Fibroblast of the aortic adventitia (primary cell): ENCODE results near the gene GMCL2. TPM values are rescaled to one million over a fixed set of nuclear protein-coding genes. Genes with fewer than 3 reads are reported as not detected.
A peak's percentile ranks its signal among the peaks of the same experiment; 100 is the strongest.

Experiments
- DNase-seq: peaks from one replicate; pipeline ENCODE4 v3.0.0-alpha.2; 2010; ENCODE audit warnings: low read depth
- H3K4me3 ChIP-seq: 2 replicates; pipeline ENCODE4 v1.5.1; 2011; ENCODE audit warnings: low read depth, mild to moderate bottlenecking, control low read depth, low read length, moderate library complexity
- CTCF ChIP-seq: IDR thresholded peaks from 2 replicates; pipeline ENCODE4 v1.5.1; 2011; ENCODE audit warnings: mild to moderate bottlenecking, low read length, control low read depth, inconsistent platforms; ENCODE audit not compliant: insufficient read depth
- total RNA-seq: library from RNA; depleted of rRNA; stranded (reverse); fragments of >200 nt; gene quantifications from 2 replicates; pipeline ENCODE4 v1.2.3, GENCODE V29; 2012; ENCODE audit warnings: low replicate concordance

Gene GMCL2
- total RNA-seq: not detected in 2 replicates

GRCh38 chr5:178187014-178187413, at the start of gene GMCL2:
Gene GMCL2, minus strand, starts transcription at chr5:178187371. Its CDS starts 72 bp downstream, at chr5:178187299.
- no peak within 1 kb of the TSS for H3K4me3 ChIP-seq
- no peak for TF ChIP-seq CTCF
- DNase-seq: no peak

GRCh38 chr5:178236679-178237078, 49.5 kb upstream of the GMCL2 start:
- TF ChIP-seq CTCF: no peak
- no peak overlapping the region for H3K4me3 ChIP-seq
- no peak for DNase-seq

- TF ChIP-seq CTCF: no peak
- no peak overlapping the region for H3K4me3 ChIP-seq
- DNase-seq: no peak
Measured at GRCh38 chr5:178236126-178236525, 49.0 kb upstream of the GMCL2 start.

GRCh38 chr5:178235588-178235974, 48.4 kb upstream of the GMCL2 start:
- TF ChIP-seq CTCF: no peak
- DNase-seq: no peak
- no peak overlapping the region for H3K4me3 ChIP-seq

DNA sequence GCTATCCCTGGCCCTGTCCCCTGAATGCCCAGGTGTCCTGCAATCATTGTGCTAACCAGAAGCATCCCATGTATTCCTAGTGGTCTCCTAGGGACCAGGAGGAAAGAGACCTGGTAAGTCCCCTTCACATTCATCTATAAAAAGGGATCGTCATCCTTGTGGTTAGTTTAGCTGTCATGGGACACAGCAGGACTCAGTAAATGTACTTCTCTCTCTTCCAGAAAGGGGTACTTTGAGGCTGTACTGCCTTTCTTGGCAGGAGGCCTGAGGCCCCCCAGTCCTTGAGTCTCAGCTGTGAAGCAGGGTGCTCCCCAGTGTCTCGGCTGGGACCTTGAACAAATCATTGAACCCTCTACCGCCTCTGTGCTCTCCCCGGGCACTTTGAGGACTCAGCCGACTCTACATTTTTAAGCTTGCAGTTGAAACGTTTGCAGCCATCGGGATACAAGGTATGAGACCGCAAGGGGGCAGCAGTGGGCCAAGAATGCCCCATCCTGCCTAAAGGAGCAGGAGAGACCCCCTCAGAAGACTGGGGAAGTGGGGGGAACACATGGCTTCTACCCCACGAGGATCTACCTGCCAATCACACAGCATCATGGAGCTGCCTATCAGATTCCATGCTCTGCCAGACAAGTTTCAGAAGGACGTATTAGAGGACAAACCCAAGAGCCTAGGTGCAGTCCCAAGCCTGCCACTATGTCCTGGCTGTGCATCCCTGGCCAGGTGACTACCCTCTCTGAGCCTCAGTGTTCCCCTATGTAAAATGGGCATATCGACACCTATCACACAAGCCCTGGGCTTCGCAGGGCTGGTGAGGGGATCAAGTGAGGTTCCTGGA, 47.8 kb upstream of the GMCL2 start:
- H3K4me3 ChIP-seq: no peak overlapping the region
- TF ChIP-seq CTCF: peak; percentile 75
- peak; percentile 56 for DNase-seq

- no peak for DNase-seq
- no peak for TF ChIP-seq CTCF
- no peak overlapping the region for H3K4me3 ChIP-seq
Measured at GRCh38 chr5:178234121-178234749, 47.1 kb upstream of the GMCL2 start.
